H9 (cell line): ENCODE data around the gene TULP3. TPM values are rescaled to one million over a fixed set of nuclear protein-coding genes. Genes with fewer than 3 reads are reported as not detected.

ENCODE experiments used
- DNase-seq: peaks from one replicate; pipeline ENCODE4 v3.0.0-alpha.2; 2017
- H2AFZ ChIP-seq: one replicate; pipeline ENCODE4 v1.6.1; 2013; ENCODE audit warnings: mild to moderate bottlenecking, low read length, control low read depth, moderate library complexity
- H2AK5ac ChIP-seq: 2 replicates; pipeline ENCODE4 v1.6.1; 2013; ENCODE audit warnings: low read length, control low read depth, mixed read lengths; ENCODE audit not compliant: insufficient read length
- H2BK120ac ChIP-seq: one replicate; pipeline ENCODE4 v1.6.1; 2013; ENCODE audit warnings: low read depth, mild to moderate bottlenecking, low read length, control low read depth, inconsistent platforms; ENCODE audit not compliant: poor library complexity, severe bottlenecking
- H2BK12ac ChIP-seq: 2 replicates; pipeline ENCODE4 v1.6.1; 2013; ENCODE audit warnings: low read length, control low read depth, mixed read lengths, low read depth; ENCODE audit not compliant: insufficient read length
- H2BK15ac ChIP-seq: 2 replicates; pipeline ENCODE4 v1.6.1; 2013; ENCODE audit warnings: low read depth, low read length, control low read depth
- H2BK20ac ChIP-seq: one replicate; pipeline ENCODE4 v1.6.1; 2013; ENCODE audit warnings: low read depth, mild to moderate bottlenecking, low read length, control low read depth, inconsistent platforms; ENCODE audit not compliant: poor library complexity, severe bottlenecking
- H2BK5ac ChIP-seq: 2 replicates; pipeline ENCODE4 v1.6.1; 2013; ENCODE audit warnings: low read length, control low read depth, mixed read lengths; ENCODE audit not compliant: insufficient read length
- H3K14ac ChIP-seq: 2 replicates; pipeline ENCODE4 v1.6.1; 2013; ENCODE audit warnings: low read length, control low read depth; ENCODE audit not compliant: insufficient read depth
- H3K18ac ChIP-seq: 2 replicates; pipeline ENCODE4 v1.6.1; 2013; ENCODE audit warnings: low read depth, mild to moderate bottlenecking, mixed read lengths, low read length, control low read depth; ENCODE audit not compliant: insufficient read length
- H3K23ac ChIP-seq: 2 replicates; pipeline ENCODE4 v1.6.1; 2013; ENCODE audit warnings: low read length, control low read depth, mixed read lengths, low read depth; ENCODE audit not compliant: insufficient read length
- H3K23me2 ChIP-seq: 2 replicates; pipeline ENCODE4 v1.6.1; 2013; ENCODE audit warnings: low read depth, mild to moderate bottlenecking, mixed read lengths, low read length, control low read depth; ENCODE audit not compliant: insufficient read length, poor library complexity, severe bottlenecking
- H3K27ac ChIP-seq: 2 replicates; pipeline ENCODE4 v1.5.1; 2013; ENCODE audit warnings: low read length, control low read depth, mixed read lengths, low read depth; ENCODE audit not compliant: insufficient read length
- H3K27me3 ChIP-seq: 2 replicates; pipeline ENCODE4 v1.6.1; 2013; ENCODE audit warnings: low read length, control low read depth, inconsistent platforms; ENCODE audit not compliant: insufficient read depth
- H3K4ac ChIP-seq: 2 replicates; pipeline ENCODE4 v1.6.1; 2013; ENCODE audit warnings: low read depth, mild to moderate bottlenecking, control low read depth, inconsistent platforms, low read length, moderate library complexity
- H3K4me1 ChIP-seq: 2 replicates; pipeline ENCODE4 v1.6.1; 2013; ENCODE audit warnings: low read length, control low read depth, inconsistent platforms; ENCODE audit not compliant: insufficient read depth
- H3K4me2 ChIP-seq: 2 replicates; pipeline ENCODE4 v1.6.1; 2013; ENCODE audit warnings: low read length, control low read depth, mixed read lengths; ENCODE audit not compliant: insufficient read length, insufficient read depth
- H3K56ac ChIP-seq: 2 replicates; pipeline ENCODE4 v1.6.1; 2013; ENCODE audit warnings: low read depth, mild to moderate bottlenecking, mixed read lengths, low read length, control low read depth; ENCODE audit not compliant: insufficient read length
- H3K79me1 ChIP-seq: 2 replicates; pipeline ENCODE4 v1.6.1; 2013; ENCODE audit warnings: low read depth, mild to moderate bottlenecking, moderate library complexity, low read length, control low read depth, inconsistent platforms; ENCODE audit not compliant: insufficient read depth, poor library complexity, severe bottlenecking
- H3K79me2 ChIP-seq: 2 replicates; pipeline ENCODE4 v1.6.1; 2013; ENCODE audit warnings: low read length, control low read depth, inconsistent platforms; ENCODE audit not compliant: insufficient read depth
- H3K9ac ChIP-seq: 2 replicates; pipeline ENCODE4 v1.6.1; 2013; ENCODE audit warnings: low read length, control low read depth, mixed read lengths; ENCODE audit not compliant: insufficient read length; ENCODE audit errors: extremely low read depth
- H3K9me3 ChIP-seq: one replicate; pipeline ENCODE4 v1.6.1; 2013; ENCODE audit warnings: low read depth, low read length, inconsistent platforms; ENCODE audit not compliant: control insufficient read depth
- H3T11ph ChIP-seq: one replicate; pipeline ENCODE4 v1.6.1; 2013; ENCODE audit warnings: mild to moderate bottlenecking, low read length, control low read depth, inconsistent platforms
- H4K20me1 ChIP-seq: one replicate; pipeline ENCODE4 v1.6.1; 2013; ENCODE audit not compliant: control insufficient read depth, insufficient read length, insufficient read depth
- H4K5ac ChIP-seq: 2 replicates; pipeline ENCODE4 v1.6.1; 2013; ENCODE audit warnings: low read depth, mild to moderate bottlenecking, mixed read lengths, low read length, control low read depth; ENCODE audit not compliant: insufficient read length
- H4K8ac ChIP-seq: replicated peaks from 2 replicates; pipeline ENCODE4 v1.6.1; 2013; ENCODE audit warnings: low read length, control low read depth, mixed read lengths, low read depth; ENCODE audit not compliant: insufficient read length
- H4K91ac ChIP-seq: 2 replicates; pipeline ENCODE4 v1.6.1; 2013; ENCODE audit warnings: low read depth, mild to moderate bottlenecking, moderate library complexity, mixed read lengths, low read length, control low read depth; ENCODE audit not compliant: insufficient read length
- H3K27ac Mint-ChIP-seq, 3 experiments: 2 replicates in 2 of 3; 3 replicates in 1 of 3; pipeline ENCODE4 v1.8.0; 2020 to 2021; ENCODE audit warnings: mixed read lengths in 3 of 3, mild to moderate bottlenecking in 1 of 3, moderate library complexity in 1 of 3
- H3K27me3 Mint-ChIP-seq: 2 replicates; pipeline ENCODE4 v1.8.0; 2021; ENCODE audit warnings: low read depth, mild to moderate bottlenecking, moderate library complexity, mixed read lengths
- H3K36me3 Mint-ChIP-seq, 3 experiments: 2 replicates in 2 of 3; 3 replicates in 1 of 3; pipeline ENCODE4 v1.8.0; 2020 to 2021; ENCODE audit warnings: low read depth in 3 of 3, mixed read lengths in 3 of 3; ENCODE audit not compliant: insufficient read depth in 1 of 3
- H3K4me1 Mint-ChIP-seq, 2 experiments: 2 replicates each; pipeline ENCODE4 v1.8.0; 2020; ENCODE audit warnings: mixed read lengths in 2 of 2
- H3K4me3 Mint-ChIP-seq, 2 experiments: 2 replicates in 1 of 2; 3 replicates in 1 of 2; pipeline ENCODE4 v1.8.0; 2020 to 2021; ENCODE audit warnings: mild to moderate bottlenecking in 2 of 2, mixed read lengths in 2 of 2, moderate library complexity in 1 of 2
- H3K9me3 Mint-ChIP-seq, 2 experiments: 2 replicates in 1 of 2; 3 replicates in 1 of 2; pipeline ENCODE4 v1.8.0; 2020; ENCODE audit warnings: mild to moderate bottlenecking in 2 of 2, mixed read lengths in 2 of 2, moderate library complexity in 1 of 2
- CTCF ChIP-seq: fragments of 200-600 bp; sonication (generic); conservative IDR thresholded peaks from 3 replicates; pipeline ENCODE4 v1.8.0; 2021; ENCODE audit warnings: antibody characterized with exemption, mild to moderate bottlenecking
- WGBS: extraction: QIAGEN DNeasy Blood & Tissue Kit; methylation state at CpG from one replicate; pipeline ENCODE4 v1.1.7; 2013; ENCODE audit warnings: missing lambda C conversion rate, low lambda C conversion rate, mixed read lengths; ENCODE audit not compliant: insufficient read length; ENCODE audit errors: extremely low coverage; 5-methylcytosine and 5-hydroxymethylcytosine counted together
- total RNA-seq: library from RNA; stranded (reverse); gene quantifications from 2 replicates; pipeline ENCODE4 v1.2.1, GENCODE V29; 2021

Gene TULP3
- total RNA-seq, 1 experiment from 2014 or later: 22.3 TPM

- no peak overlapping the region for H2AK5ac ChIP-seq
- H4K5ac ChIP-seq: no peak overlapping the region
- H2AFZ ChIP-seq: no peak overlapping the region
- H2BK15ac ChIP-seq: no peak overlapping the region
- no peak overlapping the region for H3K27ac ChIP-seq
- no peaks in the 10 kb centered on the region for H4K20me1 ChIP-seq
- H3K56ac ChIP-seq: no peak overlapping the region
- Mint-ChIP-seq H3K4me3 (peak overlapping the region in 1 of 2 experiments; percentile 40; a peak in 2 of 5 replicates), H3K4me1 (peaks cover 14 to 38% of the 10 kb centered on the region in 2 experiments), H3K27ac (peak overlapping the region; percentile 44 to 92 (median 74); a peak in 5 of 7 replicates), H3K27me3 (peaks cover 3% of the 10 kb centered on the region), H3K36me3 (peaks cover 37 to 50% (median 49%) of the 10 kb centered on the region in 3 experiments), H3K9me3 (no peaks in the 10 kb centered on the region)
- H3K18ac ChIP-seq: no peak overlapping the region
- no CpG with 5 or more reads among the region's 12 CpGs for WGBS
- no peak overlapping the region for H3K4ac ChIP-seq
- H2BK5ac ChIP-seq: no peak overlapping the region
- no peak overlapping the region for H3K23ac ChIP-seq
- H3K14ac ChIP-seq: no peak overlapping the region
- H3K27me3 ChIP-seq: no peaks in the 10 kb centered on the region
- H3K9me3 ChIP-seq: no peaks in the 10 kb centered on the region
- no peaks in the 10 kb centered on the region for H3K23me2 ChIP-seq
- H4K91ac ChIP-seq: no peak overlapping the region
- no peak overlapping the region for H2BK20ac ChIP-seq
- no peak overlapping the region for H3T11ph ChIP-seq
- no peak overlapping the region for H2BK120ac ChIP-seq
- H3K4me2 ChIP-seq: no peak overlapping the region
- H4K8ac ChIP-seq: no peak overlapping the region
- no peak for TF ChIP-seq CTCF
- H3K9ac ChIP-seq: no peak overlapping the region
- H3K79me2 ChIP-seq: no peaks in the 10 kb centered on the region
- DNase-seq: no peak
- no peaks in the 10 kb centered on the region for H3K79me1 ChIP-seq
- no peak overlapping the region for H2BK12ac ChIP-seq
- no peaks in the 10 kb centered on the region for H3K4me1 ChIP-seq
These were observed 31.7 kb upstream of the TULP3 start for GRCh38 chr12:2858944-2859421.
